Measurements from ENCODE around the gene SLC22A7.
"Not testable (repeated sequence)": the region's sequence is repeated elsewhere in the genome, so short reads cannot be mapped to it uniquely, and the experiment has no call there.

SLC22A7 gene

GRCh38 chr6:43303006-43303405 is 4.9 kb downstream of the SLC22A7 start:
- DNase-seq: not testable (repeated sequence)

- DNase-seq: no peak
Observed at GRCh38 chr6:43303751-43304331, 5.8 kb downstream of the SLC22A7 start.

- DNase-seq: no peak
Observed at GRCh38 chr6:43304361-43304760, 6.3 kb downstream of the SLC22A7 start.

GRCh38 chr6:43304882-43305281 is 6.8 kb downstream of the SLC22A7 start:
- no peak for DNase-seq

GRCh38 chr6:43306086-43306485 is 8.0 kb downstream of the SLC22A7 start:
- no peak for DNase-seq

- DNase-seq: no peak
Observed at GRCh38 chr6:43307451-43308100, 9.5 kb downstream of the SLC22A7 start.

- no peak for DNase-seq
Observed at GRCh38 chr6:43308101-43308989, 10.3 kb downstream of the SLC22A7 start, which contains the start of gene CRIP3. TSS of gene CRIP3 (minus strand) at chr6:43308826. CDS start at chr6:43308792, 34 bp downstream.

- no peak for DNase-seq
Observed at GRCh38 chr6:43308990-43309477, 11.0 kb downstream of the SLC22A7 start.

GRCh38 chr6:43310134-43310533 is 12.1 kb downstream of the SLC22A7 start:
- no peak for DNase-seq

- no peak for DNase-seq
Observed at GRCh38 chr6:43310624-43311023, 12.6 kb downstream of the SLC22A7 start.

GRCh38 chr6:43311666-43312065 is 13.6 kb downstream of the SLC22A7 start:
- no peak for DNase-seq

- DNase-seq: no peak
Observed at GRCh38 chr6:43313813-43314212, 15.8 kb downstream of the SLC22A7 start.

GRCh38 chr6:43318011-43318410 is 20.0 kb downstream of the SLC22A7 start:
- DNase-seq: no peak

- no peak for DNase-seq
Observed at GRCh38 chr6:43325876-43326275, 27.8 kb downstream of the SLC22A7 start.

GRCh38 chr6:43328528-43328927 is 30.5 kb downstream of the SLC22A7 start:
- no peak for DNase-seq

- DNase-seq: no peak
Observed at GRCh38 chr6:43331470-43331869, 33.4 kb downstream of the SLC22A7 start.

GRCh38 chr6:43331891-43332290 is 33.8 kb downstream of the SLC22A7 start:
- DNase-seq: no peak

- peak; percentile 5 for DNase-seq
Observed at GRCh38 chr6:43334466-43335095, 36.5 kb downstream of the SLC22A7 start.

- DNase-seq: no peak
Observed at GRCh38 chr6:43335469-43335868, 37.4 kb downstream of the SLC22A7 start.

- no peak for DNase-seq
Observed at GRCh38 chr6:43336382-43336781, 38.3 kb downstream of the SLC22A7 start.

GRCh38 chr6:43338243-43338642 is 40.2 kb downstream of the SLC22A7 start:
- no peak for DNase-seq

GRCh38 chr6:43339168-43339567 is 41.1 kb downstream of the SLC22A7 start:
- no peak for DNase-seq

- not testable (repeated sequence) for DNase-seq
Observed at GRCh38 chr6:43346243-43346642, 48.2 kb downstream of the SLC22A7 start.

Measured in SHP77 treated with DMSO at 0.1 percent for 48 hours (cell line).